CD14-positive monocyte (primary cell): Measurements from ENCODE around the gene SP110. TPM values are rescaled to one million over a fixed set of nuclear protein-coding genes. Genes with fewer than 3 reads are reported as not detected.

Experiments
- DNase-seq, 3 donors: peaks; one replicate each; pipeline ENCODE4 v3.0.0-alpha.2; 2011 to 2022
- H2AFZ ChIP-seq: 2 replicates; pipeline ENCODE4 v1.6.0; 2012; ENCODE audit warnings: mild to moderate bottlenecking, low read depth, low read length, inconsistent platforms; ENCODE audit not compliant: insufficient read depth, poor library complexity, severe bottlenecking
- H3K27ac ChIP-seq, 2 donors: 1 replicate in 1 of 2; 2 replicates in 1 of 2; pipeline ENCODE4 v1.5.1; 2012 to 2013; ENCODE audit warnings: low read length in 2 of 2, control low read depth in 1 of 2, inconsistent platforms in 1 of 2, low read depth in 1 of 2, mild to moderate bottlenecking in 1 of 2
- H3K27me3 ChIP-seq, 2 donors: one replicate each; pipeline versions ENCODE4 v1.6.0 to v1.6.1; 2011 to 2013; ENCODE audit warnings: low read length in 2 of 2; ENCODE audit not compliant: control insufficient read depth in 2 of 2, insufficient read depth in 2 of 2
- H3K36me3 ChIP-seq, 2 donors: replicated peaks in 1 of 2; 1 replicate in 1 of 2; 2 replicates in 1 of 2; pipeline versions ENCODE4 v1.5.1 to v1.6.1; 2012 to 2013; ENCODE audit warnings: low read length in 2 of 2, control low read depth in 1 of 2, inconsistent platforms in 1 of 2, mild to moderate bottlenecking in 1 of 2; ENCODE audit not compliant: insufficient read depth in 2 of 2, control insufficient read depth in 1 of 2
- H3K4me1 ChIP-seq, 2 donors: 1 replicate in 1 of 2; 2 replicates in 1 of 2; pipeline versions ENCODE4 v1.5.1 to v1.6.1; 2012 to 2013; ENCODE audit warnings: low read length in 2 of 2, control low read depth in 1 of 2, inconsistent platforms in 1 of 2, mild to moderate bottlenecking in 1 of 2, moderate library complexity in 1 of 2; ENCODE audit not compliant: insufficient read depth in 2 of 2, control insufficient read depth in 1 of 2
- H3K4me2 ChIP-seq: replicated peaks from 2 replicates; pipeline ENCODE3; 2012; ENCODE audit warnings: low read length, moderate library complexity, mild to moderate bottlenecking; ENCODE audit not compliant: poor library complexity, severe bottlenecking; ENCODE audit errors: extremely low read depth
- H3K4me3 ChIP-seq, 3 experiments: fragments of 200-600 bp in 1 of 3; sonication (generic) in 1 of 3; replicated peaks in 1 of 3; 1 replicate in 2 of 3; 2 replicates in 1 of 3; pipeline ENCODE4 v1.5.1; 2011 to 2013; ENCODE audit warnings: low read length in 3 of 3, mild to moderate bottlenecking in 3 of 3, control low read depth in 2 of 3, low read depth in 2 of 3, inconsistent platforms in 1 of 3, moderate library complexity in 1 of 3
- H3K79me2 ChIP-seq: 2 replicates; pipeline ENCODE4 v1.6.0; 2012; ENCODE audit warnings: mild to moderate bottlenecking, control low read depth, inconsistent platforms, low read length, moderate library complexity; ENCODE audit not compliant: insufficient read depth
- H3K9ac ChIP-seq: 2 replicates; pipeline ENCODE4 v1.6.0; 2017; ENCODE audit warnings: low read length, mild to moderate bottlenecking; ENCODE audit not compliant: insufficient read depth, poor library complexity, severe bottlenecking
- H3K9me3 ChIP-seq, 2 donors: replicated peaks in 1 of 2; 1 replicate in 1 of 2; 2 replicates in 1 of 2; pipeline versions ENCODE4 v1.5.1 to v1.6.1; 2012 to 2013; ENCODE audit warnings: low read length in 2 of 2, control low read depth in 1 of 2; ENCODE audit not compliant: control insufficient read depth in 1 of 2, insufficient read depth in 1 of 2
- H4K20me1 ChIP-seq: 2 replicates; pipeline ENCODE4 v1.6.0; 2012; ENCODE audit warnings: mild to moderate bottlenecking, low read length, control low read depth, moderate library complexity; ENCODE audit not compliant: insufficient read depth
- H3K27ac Mint-ChIP-seq, 7 donors: one replicate each; pipeline ENCODE4 v1.8.0; 2020; ENCODE audit warnings: mild to moderate bottlenecking in 7 of 7, mixed read lengths in 7 of 7, moderate library complexity in 6 of 7, inconsistent platforms in 2 of 7
- H3K27me3 Mint-ChIP-seq, 3 donors: one replicate each; pipeline ENCODE4 v1.8.0; 2021 to 2022; ENCODE audit warnings: low read depth in 3 of 3, mild to moderate bottlenecking in 3 of 3, mixed read lengths in 3 of 3, moderate library complexity in 3 of 3, inconsistent platforms in 1 of 3
- H3K36me3 Mint-ChIP-seq, 2 donors: one replicate each; pipeline ENCODE4 v1.8.0; 2020; ENCODE audit warnings: mixed read lengths in 2 of 2, inconsistent platforms in 1 of 2, mild to moderate bottlenecking in 1 of 2
- H3K4me1 Mint-ChIP-seq: one replicate; pipeline ENCODE4 v1.8.0; 2020; ENCODE audit warnings: mild to moderate bottlenecking, mixed read lengths
- H3K4me3 Mint-ChIP-seq, 2 donors: one replicate each; pipeline ENCODE4 v1.8.0; 2020; ENCODE audit warnings: mild to moderate bottlenecking in 2 of 2, mixed read lengths in 2 of 2, moderate library complexity in 1 of 2
- H3K9me3 Mint-ChIP-seq, 7 donors: one replicate each; pipeline ENCODE4 v1.8.0; 2020 to 2022; ENCODE audit warnings: mixed read lengths in 7 of 7, mild to moderate bottlenecking in 6 of 7, moderate library complexity in 6 of 7, inconsistent platforms in 2 of 7
- CTCF ChIP-seq: fragments of 200-600 bp; IDR thresholded peaks from one replicate; pipeline ENCODE4 v1.8.0; 2022; ENCODE audit warnings: antibody characterized with exemption, mild to moderate bottlenecking
- WGBS: methylation state at CpG from one replicate; pipeline ENCODE4 v1.1.5; 2013; ENCODE audit warnings: missing lambda C conversion rate; ENCODE audit not compliant: insufficient coverage; 5-methylcytosine and 5-hydroxymethylcytosine counted together
- intact Hi-C, 2 donors: fragments of 100-400 bp; cut with micrococcal nuclease; formaldehyde crosslinking; loops; one replicate each; pipeline versions ENCODE4 v1.15.0 to v1.15.1; 2023
- polyA plus RNA-seq, 3 donors: library from polyadenylated mRNA; depleted of rRNA in 1 of 3; unstranded in 2 of 3; stranded (reverse) in 1 of 3; fragments of 300-500 nt in 2 of 3; fragments of >200 nt in 1 of 3; fragmentation: Illumina TruSeq in 2 of 3; gene quantifications; 1 replicate in 2 of 3; 2 replicates in 1 of 3; pipeline ENCODE4 v1.2.3, GENCODE V29; 2012 to 2021

SP110 gene
- polyA plus RNA-seq, 3 donors, result 39.1 to 66.1 (median 65.5) TPM

GRCh38 chr2:230208576-230208975 is 11.2 kb downstream of the SP110 start:
- Histone ChIP-seq H3K27me3 (no peaks in the 10 kb centered on the region), H3K4me3 (no peak overlapping the region), H3K27ac (no peak overlapping the region), H2AFZ (no peak overlapping the region), H3K4me2 (no peak overlapping the region), H4K20me1 (peaks cover 21% of the 10 kb centered on the region), H3K4me1 (peaks cover 60 to 66% of the 10 kb centered on the region in 2 donors), H3K9ac (no peak overlapping the region), H3K79me2 (no peaks in the 10 kb centered on the region), H3K9me3 (no peaks in the 10 kb centered on the region), H3K36me3 (peaks cover 80 to 90% of the 10 kb centered on the region in 2 donors)
- H3K27me3 Mint-ChIP-seq, result no peaks in the 10 kb centered on the region
- no peak overlapping the region for H3K4me3 Mint-ChIP-seq
- peaks cover 0 to 3% (median 0%) of the 10 kb centered on the region in 7 donors for H3K9me3 Mint-ChIP-seq
- intact Hi-C loops, result no loop called here
- TF ChIP-seq CTCF, result no peak
- no peak for DNase-seq
- peaks cover 28 to 56% of the 10 kb centered on the region in 2 donors for H3K36me3 Mint-ChIP-seq
- peaks cover 18% of the 10 kb centered on the region for H3K4me1 Mint-ChIP-seq
- H3K27ac Mint-ChIP-seq, result no peak overlapping the region

- no peak overlapping the region for H3K27ac Mint-ChIP-seq
- H3K4me1 Mint-ChIP-seq, result peaks cover 22% of the 10 kb centered on the region
- Histone ChIP-seq H3K36me3 (peaks cover 80 to 90% of the 10 kb centered on the region in 2 donors), H4K20me1 (peaks cover 16% of the 10 kb centered on the region), H3K9ac (no peak overlapping the region), H3K79me2 (no peaks in the 10 kb centered on the region), H3K27ac (no peak overlapping the region), H2AFZ (no peak overlapping the region), H3K4me2 (no peak overlapping the region), H3K9me3 (no peaks in the 10 kb centered on the region), H3K27me3 (no peaks in the 10 kb centered on the region), H3K4me1 (peaks cover 57 to 61% of the 10 kb centered on the region in 2 donors), H3K4me3 (no peak overlapping the region)
- WGBS, result 100% methylated on average over 2 of the region's 2 CpGs
- peaks cover 51 to 53% of the 10 kb centered on the region in 2 donors for H3K36me3 Mint-ChIP-seq
- H3K4me3 Mint-ChIP-seq, result no peak overlapping the region
- intact Hi-C loops, result no loop called here
- no peak for TF ChIP-seq CTCF
- peaks cover 0 to 6% (median 0%) of the 10 kb centered on the region in 7 donors for H3K9me3 Mint-ChIP-seq
- no peak for DNase-seq
- no peaks in the 10 kb centered on the region for H3K27me3 Mint-ChIP-seq
Observed at GRCh38 chr2:230205721-230206120, 14.1 kb downstream of the SP110 start.
